Astrocyte of the hippocampus (primary cell): ENCODE results near the gene TRAF3.
"Not testable (repeated sequence)": the region's sequence is repeated elsewhere in the genome, so short reads cannot be mapped to it uniquely, and the experiment has no call there.

Experiments
- DNase-seq: peaks from one replicate; pipeline ENCODE4 v3.0.0; 2011; ENCODE audit warnings: low read depth, low spot score

Gene TRAF3

GRCh38 chr14:102807013-102807406 is 29.8 kb downstream of the TRAF3 start:
- no peak for DNase-seq

GRCh38 chr14:102809870-102810269 is 32.6 kb downstream of the TRAF3 start:
- no peak for DNase-seq

GRCh38 chr14:102810523-102810922 is 33.3 kb downstream of the TRAF3 start:
- DNase-seq, result no peak

DNA sequence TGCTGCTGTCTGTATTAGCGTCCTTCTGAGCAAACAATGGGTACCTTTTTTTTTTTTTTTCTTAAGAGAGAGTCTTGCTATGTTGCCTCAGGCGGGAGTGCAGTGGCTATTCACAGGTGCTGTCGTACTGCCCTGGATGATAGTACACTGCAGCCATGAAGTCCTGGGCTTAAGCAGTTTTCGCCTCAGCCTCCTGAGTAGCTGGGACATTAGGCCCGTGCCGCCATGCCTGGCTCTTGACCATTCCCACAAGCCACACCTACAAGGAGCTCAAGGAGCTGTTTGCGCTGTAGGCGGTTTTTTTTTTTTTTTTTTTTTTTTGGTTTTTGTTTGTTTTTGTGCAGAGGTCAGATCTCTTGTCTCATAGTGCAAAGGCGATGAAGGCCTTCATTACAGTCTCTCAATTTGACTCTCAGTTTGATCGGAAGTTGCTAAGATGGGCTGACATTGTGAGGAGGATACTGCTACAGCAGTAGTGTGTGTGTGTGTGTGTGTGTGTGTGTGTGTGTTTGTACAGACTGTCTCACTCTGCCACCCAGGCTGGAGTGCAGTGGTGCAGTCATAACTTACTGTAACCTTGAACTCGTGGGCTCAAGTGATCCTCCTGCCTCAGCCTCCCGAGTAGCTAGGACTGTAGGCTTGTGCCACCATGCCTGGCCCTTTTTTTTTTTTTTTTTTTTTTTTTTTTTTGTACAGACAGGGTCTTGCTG is 34.2 kb downstream of the TRAF3 start:
- DNase-seq, result no peak

DNA sequence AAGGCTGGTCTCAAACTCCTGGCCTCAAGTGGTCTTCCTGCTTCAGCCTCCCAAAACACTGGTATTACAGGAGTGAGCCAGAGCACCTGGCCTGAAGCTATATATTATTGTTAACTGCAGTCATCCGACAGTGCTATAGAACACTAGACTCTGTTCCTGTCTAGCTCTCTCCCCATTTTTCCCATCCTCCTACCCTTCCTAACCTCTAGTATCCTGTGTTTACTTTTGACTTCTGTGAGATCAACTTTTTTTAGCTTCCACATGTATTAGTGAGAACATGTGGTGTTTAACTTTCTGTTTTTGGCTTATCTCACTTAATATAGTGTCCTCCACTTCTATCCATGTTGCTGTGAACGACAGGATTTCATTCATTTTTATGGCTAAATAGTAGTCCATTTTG is 34.7 kb downstream of the TRAF3 start:
- DNase-seq, result no peak

DNA sequence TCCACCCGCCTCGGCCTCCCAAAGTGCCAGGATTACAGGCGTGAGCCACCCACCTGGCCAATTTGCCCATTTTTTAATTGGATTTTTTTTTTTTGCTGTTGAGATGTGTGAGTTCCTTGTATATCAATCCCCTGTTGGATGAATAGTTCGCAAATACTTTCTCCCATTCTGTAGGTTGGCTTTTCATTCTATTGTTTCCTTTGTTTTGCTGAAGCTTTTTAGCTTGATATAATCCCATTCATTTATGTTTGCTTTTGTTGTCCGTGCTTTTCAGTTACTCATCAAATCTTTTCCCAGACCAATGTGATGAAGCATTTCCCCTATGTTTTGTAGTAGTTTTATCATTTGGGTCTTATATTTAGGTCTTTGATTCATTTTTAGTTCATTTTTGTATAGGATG is 36.4 kb downstream of the TRAF3 start:
- DNase-seq, result no peak

GRCh38 chr14:102817318-102817717 is 40.1 kb downstream of the TRAF3 start:
- DNase-seq, result no peak

DNA sequence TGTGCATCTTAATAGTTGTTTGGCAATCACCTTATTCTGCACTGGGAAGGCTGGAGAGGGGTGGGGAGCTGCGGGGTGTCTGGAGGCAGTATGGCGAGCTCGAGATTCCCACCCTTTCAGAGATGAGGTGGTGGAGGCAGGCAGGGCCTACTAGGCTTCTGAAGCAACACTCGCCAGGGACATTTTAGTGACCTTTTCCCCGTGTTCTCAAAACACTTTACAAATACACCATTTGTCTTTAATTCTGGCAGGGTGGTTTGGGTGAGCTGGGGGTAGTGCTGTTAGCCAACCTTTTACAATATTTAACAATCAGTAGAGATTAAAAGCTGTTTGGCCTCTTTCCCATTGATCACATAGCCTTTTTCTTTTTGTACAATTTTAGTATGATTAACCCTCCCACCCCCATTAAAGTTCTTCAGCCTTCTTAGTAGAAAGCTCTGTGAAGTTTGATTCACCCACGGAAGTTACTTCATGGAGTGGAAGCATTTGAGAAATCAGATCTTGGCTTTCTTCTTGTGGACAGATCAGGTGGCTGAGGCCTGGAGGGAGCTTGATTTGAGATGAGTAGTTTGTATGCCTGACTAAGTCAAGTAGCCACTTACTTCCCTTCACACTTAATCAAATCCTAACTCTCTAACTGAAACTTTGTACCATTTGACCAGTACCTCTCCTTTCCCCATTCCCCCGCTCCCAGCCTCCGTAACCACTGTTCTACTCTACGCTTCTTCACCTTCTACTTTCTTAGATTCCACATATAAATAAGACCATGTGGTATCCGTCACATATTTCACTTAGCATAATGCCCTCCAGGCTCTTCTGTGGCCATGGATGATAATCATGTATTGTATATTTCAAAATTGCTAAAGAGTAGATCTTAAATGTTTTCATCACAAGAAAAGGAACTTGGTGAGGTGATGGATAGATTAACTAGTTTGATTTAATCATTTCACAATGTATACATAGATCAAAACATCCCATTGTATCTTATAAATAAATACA is 41.0 kb downstream of the TRAF3 start:
- DNase-seq, result no peak

DNA sequence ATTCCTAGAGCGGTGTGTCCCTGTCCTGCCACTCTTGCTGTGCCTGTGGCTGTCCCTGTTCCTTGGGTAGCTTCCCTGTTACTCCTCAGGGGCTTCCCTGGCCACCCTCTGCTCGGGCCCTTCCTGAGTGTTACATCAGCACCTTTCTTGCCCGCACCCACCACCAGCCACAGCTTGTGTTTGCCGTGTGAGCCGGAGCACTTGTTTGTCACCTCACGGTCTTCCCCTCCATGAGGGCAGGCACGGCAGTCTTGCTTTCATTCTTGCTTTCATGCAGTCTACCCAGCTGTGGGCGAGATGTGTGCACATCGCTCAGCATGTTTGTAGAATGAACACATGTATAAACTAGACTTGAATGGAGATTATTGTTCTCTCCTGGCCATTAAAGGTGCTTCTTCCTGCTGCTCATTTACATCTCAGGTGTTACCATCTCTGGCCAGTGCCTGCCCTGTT is 42.0 kb downstream of the TRAF3 start:
- DNase-seq, result no peak

DNA sequence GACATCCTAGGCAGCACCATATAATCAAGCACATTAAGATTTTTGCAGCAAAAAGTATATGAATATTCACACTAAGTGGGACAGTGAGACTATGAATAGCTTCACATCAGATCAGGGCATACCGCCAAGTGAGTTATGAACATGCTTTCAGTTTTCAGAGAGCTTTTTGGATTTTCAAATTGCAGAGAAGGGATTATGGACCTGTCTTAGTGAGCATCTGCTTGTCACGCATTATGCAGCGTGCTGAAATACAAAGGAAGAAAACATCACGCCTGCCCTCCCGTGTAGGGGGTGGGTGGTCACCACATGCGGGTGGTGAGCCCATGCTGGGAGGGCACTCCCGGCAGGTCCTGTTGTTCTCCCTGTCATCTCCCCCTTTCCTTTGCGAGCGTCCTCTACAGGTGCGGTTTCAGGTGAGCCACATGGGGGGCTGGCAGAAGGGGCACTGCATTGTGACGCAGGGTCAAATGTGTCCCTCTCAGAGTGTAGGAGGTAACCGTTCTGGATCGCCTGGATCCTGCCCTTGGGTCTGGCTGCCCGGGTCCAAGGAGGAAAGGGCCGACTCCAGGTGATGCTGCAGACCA is 42.6 kb downstream of the TRAF3 start:
- no peak for DNase-seq

GRCh38 chr14:102821252-102821651 is 44.0 kb downstream of the TRAF3 start:
- no peak for DNase-seq

- DNase-seq, result no peak
Observed at GRCh38 chr14:102822311-102822863, 45.1 kb downstream of the TRAF3 start.

GRCh38 chr14:102822887-102823286 is 45.6 kb downstream of the TRAF3 start:
- DNase-seq, result not testable (repeated sequence)

DNA sequence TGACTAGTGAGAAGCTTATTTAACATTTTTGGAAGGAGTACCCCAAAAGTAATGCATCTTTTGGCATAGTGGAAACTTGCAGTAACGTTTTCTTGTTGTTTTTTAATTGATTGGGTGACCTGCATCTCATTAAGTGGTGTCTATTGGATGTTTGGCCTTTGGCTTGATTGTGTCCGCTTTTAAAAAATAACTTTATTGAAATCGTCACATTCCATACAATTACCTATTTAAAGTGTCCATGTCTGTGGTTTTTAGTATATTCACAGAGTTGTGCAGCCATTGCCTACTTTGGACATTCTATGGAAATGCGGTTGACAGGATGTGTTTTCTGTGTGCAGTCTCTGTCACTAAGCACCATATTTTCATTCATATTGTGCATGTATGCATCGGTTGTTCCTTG is 46.3 kb downstream of the TRAF3 start:
- no peak for DNase-seq

- DNase-seq, result peak; percentile 71
Observed at GRCh38 chr14:102824832-102825231, 47.6 kb downstream of the TRAF3 start.

GRCh38 chr14:102825307-102826095 is 48.3 kb downstream of the TRAF3 start:
- DNase-seq, result no peak

GRCh38 chr14:102826161-102826560 is 48.9 kb downstream of the TRAF3 start:
- no peak for DNase-seq

DNA sequence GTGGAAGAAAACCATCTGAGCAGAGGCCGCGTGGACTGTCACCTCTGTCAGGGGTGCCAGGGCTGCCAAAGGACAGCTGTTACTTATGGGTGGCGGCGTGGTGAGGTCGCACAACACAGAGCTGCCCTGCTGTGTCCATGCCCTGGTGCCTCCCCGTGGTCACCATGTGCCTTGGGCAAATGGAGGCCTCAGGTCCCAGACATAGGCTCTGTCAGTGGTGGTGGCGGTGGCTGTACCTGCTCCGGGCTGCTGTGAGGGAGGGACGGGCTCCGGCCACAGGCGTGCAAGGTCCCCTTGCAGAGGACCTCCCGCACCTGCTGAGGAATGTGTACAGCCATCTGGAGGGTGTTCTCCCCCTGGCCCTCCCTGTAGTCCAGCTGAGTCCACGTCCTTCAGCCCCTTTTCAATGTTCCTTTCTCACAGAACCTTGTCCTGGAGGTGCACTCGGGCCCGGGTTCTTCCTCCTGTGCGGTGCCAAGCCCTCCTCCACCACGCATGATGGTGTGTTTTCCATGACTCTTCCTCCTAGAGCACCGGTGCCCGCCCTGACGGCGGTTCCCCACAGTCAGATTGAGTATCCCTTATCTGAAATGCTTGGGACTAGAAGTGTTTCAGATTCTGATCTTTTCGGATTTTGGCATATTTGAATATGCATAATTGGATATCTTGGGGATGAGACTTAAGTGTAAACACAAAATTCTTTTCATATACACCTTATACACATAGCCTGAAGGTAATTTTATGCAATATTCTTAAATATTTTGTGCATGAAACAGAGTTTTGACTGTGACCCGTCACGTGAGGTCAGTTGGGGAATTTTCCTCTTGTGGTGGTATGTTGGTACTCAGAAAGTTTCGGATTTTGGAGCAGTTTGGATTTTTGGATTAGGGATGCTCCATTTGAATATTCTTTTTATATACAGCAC is 49.8 kb downstream of the TRAF3 start:
- DNase-seq, result no peak

DNA sequence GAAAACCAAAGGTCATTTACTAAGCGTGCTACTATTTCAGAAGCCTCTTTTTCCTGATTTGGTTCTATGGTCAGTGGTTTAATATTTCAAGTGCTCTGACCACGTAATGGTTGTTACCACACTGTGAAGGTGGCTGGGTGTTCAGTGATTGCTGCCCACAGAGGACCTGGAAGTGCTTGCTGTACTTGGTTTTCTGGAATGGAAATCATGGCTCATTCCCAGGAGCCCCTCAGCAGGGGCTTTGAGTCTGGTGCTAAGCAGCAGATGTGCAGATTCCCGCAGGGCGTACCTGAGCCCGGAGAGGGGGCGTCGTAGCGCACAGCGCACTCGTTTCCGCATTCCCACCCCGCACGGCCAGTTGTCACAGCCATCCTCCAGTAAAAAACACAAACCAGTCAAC is 50.5 kb downstream of the TRAF3 start:
- peak; percentile 36 for DNase-seq

GRCh38 chr14:102828151-102828550 is 50.9 kb downstream of the TRAF3 start:
- peak; percentile 26 for DNase-seq
